RWPE2 (cell line): ENCODE results near the gene ABL1.
A peak's percentile ranks its signal among the peaks of the same experiment; 100 is the strongest.

ENCODE experiments used
- ATAC-seq: fragments of 200-7000 bp; cut with Tn5 transposase; 3 replicates; pipeline ENCODE4 v1.9.1; 2021; ENCODE audit warnings: low read depth
- DNase-seq: peaks from one replicate; pipeline ENCODE4 v3.0.0-alpha.2; 2020; ENCODE audit warnings: low spot score
- H3K27ac ChIP-seq: fragments of 450-650 bp; 2 replicates; pipeline ENCODE4 v1.5.1; 2017; ENCODE audit warnings: mild to moderate bottlenecking; ENCODE audit not compliant: poor library complexity, severe bottlenecking
- H3K27me3 ChIP-seq: fragments of 250-450 bp; sonication (Bioruptor Pico); 2 replicates; pipeline ENCODE4 v1.5.1; 2021; ENCODE audit warnings: mild to moderate bottlenecking, moderate library complexity; ENCODE audit not compliant: insufficient read depth, poor library complexity, severe bottlenecking
- H3K36me3 ChIP-seq: fragments of 250-450 bp; sonication (Bioruptor Pico); 2 replicates; pipeline ENCODE4 v1.5.1; 2020; ENCODE audit warnings: low read depth, mild to moderate bottlenecking, moderate library complexity
- H3K4me1 ChIP-seq: fragments of 250-450 bp; sonication (Bioruptor Pico); 2 replicates; pipeline ENCODE4 v1.5.1; 2021; ENCODE audit warnings: mild to moderate bottlenecking, moderate library complexity; ENCODE audit not compliant: insufficient read depth, poor library complexity, severe bottlenecking
- H3K4me3 ChIP-seq: fragments of 250-450 bp; sonication (Bioruptor Pico); 2 replicates; pipeline ENCODE4 v1.5.1; 2021; ENCODE audit warnings: mild to moderate bottlenecking, moderate library complexity; ENCODE audit not compliant: severe bottlenecking
- H3K9me3 ChIP-seq: fragments of 250-450 bp; sonication (Bioruptor Pico); 2 replicates; pipeline ENCODE4 v1.5.1; 2021; ENCODE audit warnings: mild to moderate bottlenecking, moderate library complexity; ENCODE audit not compliant: severe bottlenecking
- TF ChIP-seq, protein P1 (sequence below): fragments of 450-650 bp; IDR thresholded peaks from one replicate; pipeline ENCODE4 v1.5.1; 2017; ENCODE audit warnings: mild to moderate bottlenecking, moderate library complexity; ENCODE audit not compliant: poor library complexity, severe bottlenecking

ABL1 gene

DNA sequence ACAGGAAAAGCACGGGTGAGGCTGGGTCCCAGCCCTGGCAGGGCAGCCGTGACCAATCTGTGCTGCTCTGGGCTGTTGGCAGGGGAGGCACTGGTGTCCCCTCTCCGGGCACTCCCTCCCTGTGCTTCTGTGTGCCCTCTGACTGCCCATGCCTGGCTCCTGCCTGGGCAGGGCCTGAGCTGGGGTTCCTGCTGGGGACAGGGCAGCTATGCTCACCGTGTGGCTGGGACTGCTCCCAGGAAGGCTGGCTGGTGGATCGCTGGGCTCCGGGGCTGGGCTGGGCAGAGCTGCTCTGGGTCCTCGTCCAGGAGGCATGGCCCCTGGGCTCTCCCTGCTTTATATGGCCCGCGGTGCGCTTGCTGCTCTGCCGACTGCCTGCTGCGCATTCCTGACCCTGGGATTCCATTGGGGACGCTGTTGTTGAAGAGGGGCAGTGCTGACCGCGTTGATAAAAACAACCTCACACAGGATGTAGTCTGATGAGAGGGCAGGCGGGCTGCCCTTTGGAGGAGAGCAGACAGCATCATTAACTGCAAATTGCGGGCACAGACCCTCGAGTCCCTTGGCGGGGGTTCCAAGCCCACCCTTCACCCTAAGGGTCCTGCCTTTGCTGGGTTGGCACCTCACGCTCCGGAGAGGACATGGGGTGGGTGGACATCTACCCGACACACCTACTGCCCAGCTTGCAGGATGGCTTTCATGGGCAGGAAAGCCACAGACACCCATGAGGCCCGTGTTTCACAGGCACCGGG is 60.6 kb downstream of the ABL1 start:
- peak; percentile 66 for DNase-seq
- TF ChIP-seq, protein P1, sequence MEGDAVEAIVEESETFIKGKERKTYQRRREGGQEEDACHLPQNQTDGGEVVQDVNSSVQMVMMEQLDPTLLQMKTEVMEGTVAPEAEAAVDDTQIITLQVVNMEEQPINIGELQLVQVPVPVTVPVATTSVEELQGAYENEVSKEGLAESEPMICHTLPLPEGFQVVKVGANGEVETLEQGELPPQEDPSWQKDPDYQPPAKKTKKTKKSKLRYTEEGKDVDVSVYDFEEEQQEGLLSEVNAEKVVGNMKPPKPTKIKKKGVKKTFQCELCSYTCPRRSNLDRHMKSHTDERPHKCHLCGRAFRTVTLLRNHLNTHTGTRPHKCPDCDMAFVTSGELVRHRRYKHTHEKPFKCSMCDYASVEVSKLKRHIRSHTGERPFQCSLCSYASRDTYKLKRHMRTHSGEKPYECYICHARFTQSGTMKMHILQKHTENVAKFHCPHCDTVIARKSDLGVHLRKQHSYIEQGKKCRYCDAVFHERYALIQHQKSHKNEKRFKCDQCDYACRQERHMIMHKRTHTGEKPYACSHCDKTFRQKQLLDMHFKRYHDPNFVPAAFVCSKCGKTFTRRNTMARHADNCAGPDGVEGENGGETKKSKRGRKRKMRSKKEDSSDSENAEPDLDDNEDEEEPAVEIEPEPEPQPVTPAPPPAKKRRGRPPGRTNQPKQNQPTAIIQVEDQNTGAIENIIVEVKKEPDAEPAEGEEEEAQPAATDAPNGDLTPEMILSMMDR, result no peak
- ATAC-seq, result peak; percentile 2; the same call in 2 of the 3 replicates

DNA sequence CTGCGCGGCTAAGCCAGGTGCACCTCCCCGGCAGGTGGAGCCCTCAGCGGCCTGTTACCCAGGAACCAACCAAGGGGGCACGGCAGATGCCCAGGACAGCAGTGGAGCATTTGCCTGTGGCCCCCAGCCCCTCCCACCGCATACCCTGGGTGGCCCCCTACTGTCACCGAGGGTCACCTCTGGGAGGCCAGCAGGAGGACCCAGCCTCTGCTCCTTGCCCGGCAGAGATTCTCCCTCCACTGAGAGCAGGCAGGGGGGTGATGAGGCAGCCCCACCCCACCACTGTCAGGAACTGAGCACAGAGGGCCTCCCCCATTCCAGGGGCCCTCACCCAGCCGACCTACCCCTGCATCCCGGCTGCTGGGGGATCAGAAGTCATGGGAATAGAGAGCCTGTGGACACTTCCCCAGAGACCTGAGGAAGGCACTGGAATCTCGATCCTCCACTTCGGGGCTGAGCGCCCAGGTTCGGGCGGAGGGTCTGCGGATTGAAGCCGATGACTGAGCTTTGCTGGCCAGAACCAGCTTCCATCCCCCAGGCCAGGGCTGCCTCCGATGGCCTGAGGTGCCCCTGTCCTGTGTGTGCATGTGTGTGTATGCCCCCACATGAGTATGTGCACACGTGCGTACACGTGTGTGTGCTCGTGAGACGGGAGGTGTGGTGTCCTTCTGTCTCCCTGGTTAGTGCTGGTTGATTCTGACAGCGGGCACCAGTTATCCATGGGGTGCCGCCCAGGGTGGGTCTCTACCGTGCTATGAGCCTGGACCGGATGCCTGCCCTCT is 61.4 kb downstream of the ABL1 start, which contains the start of gene QRFP:
TSS of gene QRFP (minus strand) at position 580 of the 782 bp plus-strand sequence. CDS start 2,974 bp downstream, outside the sequence.
- no peak for DNase-seq
- Histone ChIP-seq H3K4me3 (no peak within 1 kb of the TSS), H3K27me3 (no peaks in the 10 kb centered on the region), H3K36me3 (peaks cover 5% of the 10 kb centered on the region; the same call in 1 of the 2 replicates), H3K9me3 (peaks cover 18% of the 10 kb centered on the region), H3K4me1 (no peaks in the 10 kb centered on the region), H3K27ac (no peak within 1 kb of the TSS)
- peak; percentile 27; the same call in 1 of the 3 replicates for ATAC-seq
- TF ChIP-seq, protein P1, result peak; percentile 38

More for the DNA sequence above, 60.6 kb downstream of the ABL1 start:
- no peak overlapping the region for H3K27ac ChIP-seq
- H3K4me1 ChIP-seq, result no peaks in the 10 kb centered on the region
- peaks cover 11% of the 10 kb centered on the region for H3K9me3 ChIP-seq
- H3K4me3 ChIP-seq, result no peak overlapping the region
- no peaks in the 10 kb centered on the region for H3K27me3 ChIP-seq
- peaks cover 5% of the 10 kb centered on the region; the same call in 1 of the 2 replicates for H3K36me3 ChIP-seq

DNA sequence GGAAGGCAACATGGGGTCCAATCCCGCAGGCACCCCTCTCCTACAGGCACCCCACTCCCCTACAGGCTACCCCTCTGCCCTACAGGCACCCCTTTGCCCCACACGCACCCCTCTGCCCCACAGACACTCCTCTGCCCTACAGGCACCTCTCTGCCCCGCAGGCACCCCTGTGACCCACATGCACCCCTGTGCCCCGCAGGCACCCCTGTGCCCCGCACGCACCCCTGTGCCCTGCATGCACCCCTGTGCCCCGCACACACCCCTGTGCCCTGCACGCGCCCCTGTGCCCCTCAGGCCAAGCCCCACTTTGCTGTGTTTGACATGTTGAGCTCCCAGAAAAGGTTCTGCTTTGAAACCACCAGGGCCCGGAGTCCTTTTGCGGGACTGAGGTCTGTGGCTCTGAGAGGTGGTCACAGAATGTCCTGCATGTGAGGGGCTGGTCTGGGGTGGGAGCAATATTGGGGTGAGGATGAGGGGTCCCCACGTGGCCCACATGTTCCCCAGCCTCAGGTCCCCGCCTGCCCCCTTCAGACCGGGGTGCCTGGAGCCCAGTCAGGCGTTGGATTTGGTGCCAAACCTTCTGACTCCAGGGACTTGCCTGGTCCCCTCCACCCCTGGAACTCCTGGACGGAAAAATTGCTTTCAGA is 62.2 kb downstream of the ABL1 start:
- DNase-seq (peak; percentile 45), ATAC-seq (no peak)
- Histone ChIP-seq H3K27me3 (no peaks in the 10 kb centered on the region), H3K4me1 (no peaks in the 10 kb centered on the region), H3K27ac (no peak overlapping the region), H3K4me3 (no peak overlapping the region), H3K36me3 (peaks cover 5% of the 10 kb centered on the region; the same call in 1 of the 2 replicates), H3K9me3 (peaks cover 19% of the 10 kb centered on the region)
- TF ChIP-seq, protein P1, result no peak

DNA sequence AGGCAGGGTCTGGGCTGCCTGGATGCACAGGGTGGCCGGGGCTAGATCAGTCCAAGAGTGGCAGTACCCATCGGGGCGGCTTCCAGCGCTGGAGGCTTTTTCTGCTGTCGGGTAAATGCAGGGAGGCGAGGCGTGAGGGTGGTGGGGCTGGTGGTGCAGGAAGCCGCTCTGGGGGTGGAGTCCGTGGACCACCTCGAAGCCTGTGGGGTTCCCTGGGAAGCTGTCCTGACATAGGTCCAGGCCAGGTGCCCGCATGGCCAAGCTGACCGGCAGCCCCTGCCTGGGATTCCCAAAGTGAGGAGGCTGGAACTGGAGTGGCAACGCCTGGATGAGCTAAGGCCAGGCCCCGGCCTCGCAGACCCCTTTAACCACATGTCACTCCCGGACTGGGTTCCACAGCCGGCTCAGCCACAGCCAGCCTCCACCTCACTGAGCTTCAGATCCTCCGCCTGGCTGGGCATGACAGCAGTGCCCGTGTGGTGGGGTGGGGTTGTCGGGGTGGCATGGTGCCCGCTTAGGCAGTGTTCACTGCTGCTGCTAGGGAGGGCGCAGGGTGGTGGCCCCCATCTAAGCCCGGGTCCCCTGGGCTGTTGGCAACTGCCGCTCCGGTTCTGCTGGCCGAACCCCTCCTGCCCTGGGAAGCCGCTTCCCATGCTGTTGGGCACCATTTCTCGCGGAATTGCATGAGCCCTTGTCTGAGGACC is 62.9 kb downstream of the ABL1 start:
- DNase-seq, result peak; percentile 66
- ATAC-seq, result no peak
- TF ChIP-seq, protein P1, result no peak
- no peaks in the 10 kb centered on the region for H3K27me3 ChIP-seq
- H3K4me3 ChIP-seq, result no peak overlapping the region
- no peak overlapping the region for H3K27ac ChIP-seq
- H3K36me3 ChIP-seq, result no peaks in the 10 kb centered on the region
- peaks cover 14% of the 10 kb centered on the region for H3K9me3 ChIP-seq
- no peaks in the 10 kb centered on the region for H3K4me1 ChIP-seq
